ENCODE data around the gene MAK.

DNA sequence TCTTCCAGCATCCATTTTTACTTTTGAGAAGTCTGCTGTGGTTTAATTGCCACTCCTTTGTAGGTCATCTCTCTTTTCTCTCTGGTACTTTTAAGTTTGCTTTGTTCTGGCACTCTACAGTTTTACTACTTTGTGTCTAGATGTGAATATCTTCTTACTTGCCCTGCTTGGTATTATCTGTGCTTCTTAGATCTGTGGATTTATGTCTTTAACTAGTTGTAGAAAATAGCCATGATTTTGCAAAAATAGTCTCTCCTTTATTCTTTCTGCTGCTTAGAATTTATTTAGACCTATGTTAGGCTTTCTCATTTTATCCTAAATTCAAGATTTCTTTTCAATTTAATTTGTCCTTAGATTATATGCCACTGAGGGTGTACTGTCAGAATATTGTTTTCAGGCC, 5.2 kb upstream of the MAK start:
- no peak for TF ChIP-seq RAD21 (conservative IDR thresholded peaks at IDR 0.05)
- TF ChIP-seq EP300 (conservative IDR thresholded peaks at IDR 0.05; ENCODE audit: poor library complexity, severe bottlenecking) = no peak
- TF ChIP-seq, protein P1, sequence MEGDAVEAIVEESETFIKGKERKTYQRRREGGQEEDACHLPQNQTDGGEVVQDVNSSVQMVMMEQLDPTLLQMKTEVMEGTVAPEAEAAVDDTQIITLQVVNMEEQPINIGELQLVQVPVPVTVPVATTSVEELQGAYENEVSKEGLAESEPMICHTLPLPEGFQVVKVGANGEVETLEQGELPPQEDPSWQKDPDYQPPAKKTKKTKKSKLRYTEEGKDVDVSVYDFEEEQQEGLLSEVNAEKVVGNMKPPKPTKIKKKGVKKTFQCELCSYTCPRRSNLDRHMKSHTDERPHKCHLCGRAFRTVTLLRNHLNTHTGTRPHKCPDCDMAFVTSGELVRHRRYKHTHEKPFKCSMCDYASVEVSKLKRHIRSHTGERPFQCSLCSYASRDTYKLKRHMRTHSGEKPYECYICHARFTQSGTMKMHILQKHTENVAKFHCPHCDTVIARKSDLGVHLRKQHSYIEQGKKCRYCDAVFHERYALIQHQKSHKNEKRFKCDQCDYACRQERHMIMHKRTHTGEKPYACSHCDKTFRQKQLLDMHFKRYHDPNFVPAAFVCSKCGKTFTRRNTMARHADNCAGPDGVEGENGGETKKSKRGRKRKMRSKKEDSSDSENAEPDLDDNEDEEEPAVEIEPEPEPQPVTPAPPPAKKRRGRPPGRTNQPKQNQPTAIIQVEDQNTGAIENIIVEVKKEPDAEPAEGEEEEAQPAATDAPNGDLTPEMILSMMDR (IDR thresholded peaks at IDR 0.05; ENCODE audit: poor library complexity, severe bottlenecking) = no peak
- TF ChIP-seq EZH2 (IDR thresholded peaks at IDR 0.05; ENCODE audit: borderline replicate concordance, insufficient read depth, low read length, poor library complexity, severe bottlenecking) = no peak
- no peak for TF ChIP-seq REST (IDR thresholded peaks at IDR 0.05; ENCODE audit: borderline replicate concordance)
- TF ChIP-seq TAF1 (IDR thresholded peaks at IDR 0.05; ENCODE audit: low read depth) = no peak
- TF ChIP-seq MXI1 (conservative IDR thresholded peaks at IDR 0.05; ENCODE audit: poor library complexity, severe bottlenecking) = no peak
